RWPE1 (cell line): Measurements from ENCODE around the gene LCN9.

Source experiments
- CTCF ChIA-PET: fragments of 350-600 bp; sonication (Branson Sonifier 250); formaldehyde crosslinking; extraction: SDS; loops from one replicate; lab custom pipeline; 2021; lab: Yijun Ruan, JAX
- POLR2A ChIA-PET: fragments of 400-600 bp; formaldehyde crosslinking; extraction: SDS; loops from one replicate; lab custom pipeline; 2020; ENCODE audit warnings: antibody characterized with exemption; ENCODE audit not compliant: low non-redundant PET; lab: Yijun Ruan, JAX
- DNase-seq: peaks from one replicate; pipeline ENCODE4 v3.0.0; 2012; ENCODE audit warnings: low spot score
- H3K27ac ChIP-seq: fragments of 450-650 bp; 2 replicates; pipeline ENCODE4 v1.5.1; 2017
- TF ChIP-seq, protein P1 (sequence below): fragments of 450-650 bp; conservative IDR thresholded peaks from 2 replicates; pipeline ENCODE4 v1.5.1; 2017; ENCODE audit warnings: low read depth, mild to moderate bottlenecking

Gene LCN9

DNA sequence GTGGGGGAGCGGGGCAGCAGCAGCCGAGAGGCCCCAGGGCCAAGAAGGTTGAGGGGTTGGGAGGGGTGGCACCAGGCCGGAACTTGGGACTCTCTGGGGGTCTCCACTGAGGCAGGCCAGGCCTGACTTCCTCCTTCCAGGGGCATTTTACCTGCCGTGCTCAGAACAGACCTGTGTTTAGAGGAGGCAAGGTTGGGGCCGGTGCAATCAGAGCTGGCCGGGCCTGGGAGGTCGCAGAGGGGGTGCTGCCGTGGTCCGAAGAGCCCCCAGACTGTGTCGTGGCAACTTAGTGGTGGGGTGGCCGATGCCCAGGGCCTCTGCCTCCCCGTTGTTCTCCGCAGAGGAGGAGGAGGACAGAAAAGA, 45.6 kb upstream of the LCN9 start:
- ChIA-PET CTCF (no interaction called here), POLR2A (no interaction called here)
- DNase-seq: no peak
- TF ChIP-seq, protein P1, sequence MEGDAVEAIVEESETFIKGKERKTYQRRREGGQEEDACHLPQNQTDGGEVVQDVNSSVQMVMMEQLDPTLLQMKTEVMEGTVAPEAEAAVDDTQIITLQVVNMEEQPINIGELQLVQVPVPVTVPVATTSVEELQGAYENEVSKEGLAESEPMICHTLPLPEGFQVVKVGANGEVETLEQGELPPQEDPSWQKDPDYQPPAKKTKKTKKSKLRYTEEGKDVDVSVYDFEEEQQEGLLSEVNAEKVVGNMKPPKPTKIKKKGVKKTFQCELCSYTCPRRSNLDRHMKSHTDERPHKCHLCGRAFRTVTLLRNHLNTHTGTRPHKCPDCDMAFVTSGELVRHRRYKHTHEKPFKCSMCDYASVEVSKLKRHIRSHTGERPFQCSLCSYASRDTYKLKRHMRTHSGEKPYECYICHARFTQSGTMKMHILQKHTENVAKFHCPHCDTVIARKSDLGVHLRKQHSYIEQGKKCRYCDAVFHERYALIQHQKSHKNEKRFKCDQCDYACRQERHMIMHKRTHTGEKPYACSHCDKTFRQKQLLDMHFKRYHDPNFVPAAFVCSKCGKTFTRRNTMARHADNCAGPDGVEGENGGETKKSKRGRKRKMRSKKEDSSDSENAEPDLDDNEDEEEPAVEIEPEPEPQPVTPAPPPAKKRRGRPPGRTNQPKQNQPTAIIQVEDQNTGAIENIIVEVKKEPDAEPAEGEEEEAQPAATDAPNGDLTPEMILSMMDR: no peak
- H3K27ac ChIP-seq: no peak overlapping the region

DNA sequence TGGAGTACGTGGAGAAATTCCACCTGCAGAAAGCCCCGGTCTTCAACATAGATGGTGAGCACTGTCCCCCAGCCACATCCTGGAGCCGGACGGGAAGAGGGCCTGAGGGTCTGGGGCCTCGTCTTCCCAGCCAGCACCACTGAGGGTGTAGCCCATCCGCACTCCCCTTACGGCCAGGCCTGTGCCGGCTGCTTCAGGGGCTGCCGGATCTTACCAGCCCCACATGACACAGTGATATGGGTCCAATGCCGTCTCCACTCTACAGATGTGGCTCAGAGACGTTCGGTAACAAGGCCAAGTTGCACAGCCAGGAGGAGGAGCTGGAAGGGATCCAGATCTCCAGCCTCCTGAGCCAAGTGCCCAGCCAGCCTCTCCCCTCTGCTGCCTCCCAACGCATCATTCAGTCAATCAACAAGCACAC, 45.1 kb upstream of the LCN9 start:
- DNase-seq: no peak
- CTCF ChIA-PET: no interaction called here
- POLR2A ChIA-PET: no interaction called here
- no peak overlapping the region for H3K27ac ChIP-seq
- TF ChIP-seq, protein P1: no peak

DNA sequence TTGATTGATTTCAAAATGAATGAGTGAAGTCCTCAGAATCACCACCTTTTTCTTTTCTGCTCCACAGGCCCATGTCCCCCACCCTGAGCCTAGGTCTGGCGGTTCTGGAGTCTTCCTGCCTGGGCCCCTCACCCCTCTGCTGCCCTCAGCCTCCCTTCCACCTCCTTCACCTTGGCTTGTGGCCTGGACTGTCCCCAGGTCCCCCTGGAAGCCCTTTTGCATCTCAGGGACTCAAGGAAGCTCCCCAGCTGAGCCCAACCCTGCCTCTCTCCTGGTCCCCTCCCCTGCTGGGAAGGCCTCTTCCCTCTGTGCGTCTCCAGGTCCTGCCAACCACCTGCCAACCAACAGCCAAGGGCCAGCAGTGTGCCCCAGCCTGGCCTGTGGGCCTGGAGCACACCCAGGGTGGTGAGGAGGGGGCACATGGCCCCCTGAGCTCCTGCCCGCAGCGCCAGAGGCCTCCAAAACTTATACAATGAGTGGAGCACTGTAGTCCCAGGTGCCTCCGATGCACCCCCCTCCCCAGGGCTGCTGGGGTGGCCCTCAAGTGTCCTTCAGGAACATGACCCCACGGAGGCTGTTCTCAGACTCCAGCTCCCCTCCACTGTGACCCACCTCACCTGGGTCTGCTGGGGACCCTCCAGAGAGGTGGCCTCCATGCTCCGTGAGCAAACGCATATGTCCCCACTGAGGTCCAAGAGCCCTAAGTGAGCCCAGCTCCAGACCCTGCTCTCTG, 44.1 kb upstream of the LCN9 start:
- ChIA-PET CTCF (no interaction called here), POLR2A (no interaction called here)

DNA sequence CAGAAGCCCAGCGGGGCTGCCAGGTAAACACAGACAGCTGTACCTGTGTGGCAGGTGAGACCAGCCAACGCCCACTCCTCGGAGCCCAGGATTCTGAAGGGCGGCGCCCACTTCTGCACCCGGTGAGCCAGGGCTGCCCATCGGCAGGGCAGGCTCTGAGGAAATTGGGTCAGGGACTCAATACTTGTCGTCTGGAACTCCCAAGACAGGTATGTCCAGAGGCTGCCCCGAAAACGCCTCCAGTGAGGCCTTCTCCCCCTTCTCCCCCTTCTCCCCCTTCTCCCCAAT, 43.6 kb upstream of the LCN9 start:
- POLR2A ChIA-PET: no interaction called here
- H3K27ac ChIP-seq: no peak overlapping the region
- no peak for DNase-seq
- TF ChIP-seq, protein P1: no peak
- CTCF ChIA-PET: no interaction called here

More for the DNA sequence above, 44.1 kb upstream of the LCN9 start:
- DNase-seq: no peak
- TF ChIP-seq, protein P1: no peak
- H3K27ac ChIP-seq: no peak overlapping the region

DNA sequence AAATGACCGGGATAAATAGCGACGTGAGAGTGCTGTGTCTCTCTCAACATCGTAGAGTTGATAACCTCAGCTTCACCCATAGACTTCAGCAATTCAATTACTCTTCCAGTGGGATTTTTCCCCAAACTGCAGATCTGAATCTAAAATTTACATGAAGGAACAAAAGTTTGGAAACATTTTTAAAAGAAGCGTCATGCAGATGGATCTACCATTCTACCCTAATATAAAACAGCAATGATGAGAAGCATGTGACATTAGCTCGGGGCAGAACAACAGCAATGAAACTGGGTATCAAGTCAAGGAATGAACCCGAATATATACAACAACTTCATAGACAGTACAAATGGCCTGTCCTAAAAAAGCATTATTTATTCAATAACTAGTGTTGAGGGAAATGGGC, 42.6 kb upstream of the LCN9 start:
- CTCF ChIA-PET: no interaction called here
- POLR2A ChIA-PET: no interaction called here
- H3K27ac ChIP-seq: no peak overlapping the region
- no peak for DNase-seq
- TF ChIP-seq, protein P1: no peak

DNA sequence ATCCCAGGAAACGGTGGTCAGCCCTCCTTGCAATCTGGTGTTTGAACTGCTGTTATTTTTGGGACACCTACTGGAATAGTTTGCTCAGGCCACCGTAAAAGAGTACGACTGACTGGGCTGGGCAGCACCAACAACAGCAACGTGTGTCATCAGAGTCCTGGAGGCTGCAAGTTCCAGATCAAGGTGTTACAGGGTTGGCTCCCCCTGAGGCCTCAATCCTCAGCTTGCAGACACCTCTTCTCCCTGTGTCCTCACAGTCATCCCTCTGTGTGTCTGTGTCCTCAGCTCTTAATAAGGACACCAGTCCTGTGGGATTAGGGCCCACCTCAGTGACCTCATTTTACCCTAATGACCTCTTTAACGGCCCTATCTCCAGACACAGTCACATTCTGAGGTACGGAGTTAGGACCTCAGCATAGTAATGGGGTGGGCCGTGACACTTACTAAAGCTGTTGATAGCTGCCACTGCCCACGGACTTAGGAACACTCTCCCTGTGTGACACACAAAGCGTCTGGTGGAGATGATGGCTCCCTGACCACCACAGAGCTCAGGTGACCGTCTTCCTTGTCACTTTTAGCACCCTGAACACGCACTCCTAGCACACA, 40.6 kb upstream of the LCN9 start:
- POLR2A ChIA-PET: no interaction called here
- no peak for DNase-seq
- CTCF ChIA-PET: interaction anchor here (0.6 to 0.7 kb wide), 4 partner anchors 63 to 480 kb away, joined by 3 to 4 read pairs (median 3); no protein-coding TSS in a partner anchor
- TF ChIP-seq, protein P1: no peak
- H3K27ac ChIP-seq: no peak overlapping the region
